ENCODE data around the gene PRND.
"Not testable (repeated sequence)": the region's sequence is repeated elsewhere in the genome, so short reads cannot be mapped to it uniquely, and the experiment has no call there.

PRND gene

DNA sequence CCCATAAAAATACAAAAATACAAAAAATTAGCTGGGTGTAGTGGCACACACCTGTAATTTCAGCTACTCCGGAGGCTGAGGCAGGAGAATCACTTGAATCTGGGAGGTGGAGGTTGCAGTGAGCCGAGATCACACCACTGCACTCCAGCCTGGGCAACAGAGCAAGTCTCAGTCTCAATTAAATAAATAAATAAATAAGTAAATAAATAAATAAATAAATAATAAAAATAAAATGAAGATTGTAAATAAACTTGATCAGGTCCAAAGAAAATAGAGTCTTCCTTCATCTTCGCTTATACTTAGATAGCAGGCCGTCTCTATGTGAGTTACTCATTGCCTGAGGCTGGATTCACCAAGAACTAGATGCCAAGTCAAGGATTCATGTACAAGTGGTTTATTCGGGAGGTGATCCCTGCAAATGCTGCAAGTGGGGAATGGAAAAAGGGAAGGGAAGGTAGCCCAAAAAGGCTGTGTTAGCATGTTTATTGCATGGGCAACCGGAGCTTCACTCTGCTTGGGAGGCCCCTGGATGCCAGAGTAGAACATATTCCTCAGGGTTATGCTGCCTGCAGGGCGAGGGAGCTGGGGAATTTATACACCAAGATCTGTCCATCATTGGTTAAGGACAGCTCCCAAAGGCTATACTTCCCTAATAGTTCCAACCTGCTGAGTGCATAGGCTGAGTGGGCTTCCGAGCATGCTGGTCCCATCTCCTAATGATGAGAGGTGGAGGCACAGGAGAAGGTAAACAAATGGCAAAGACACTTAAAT, 16.3 kb downstream of the PRND start:
- DNase-seq, result no peak

DNA sequence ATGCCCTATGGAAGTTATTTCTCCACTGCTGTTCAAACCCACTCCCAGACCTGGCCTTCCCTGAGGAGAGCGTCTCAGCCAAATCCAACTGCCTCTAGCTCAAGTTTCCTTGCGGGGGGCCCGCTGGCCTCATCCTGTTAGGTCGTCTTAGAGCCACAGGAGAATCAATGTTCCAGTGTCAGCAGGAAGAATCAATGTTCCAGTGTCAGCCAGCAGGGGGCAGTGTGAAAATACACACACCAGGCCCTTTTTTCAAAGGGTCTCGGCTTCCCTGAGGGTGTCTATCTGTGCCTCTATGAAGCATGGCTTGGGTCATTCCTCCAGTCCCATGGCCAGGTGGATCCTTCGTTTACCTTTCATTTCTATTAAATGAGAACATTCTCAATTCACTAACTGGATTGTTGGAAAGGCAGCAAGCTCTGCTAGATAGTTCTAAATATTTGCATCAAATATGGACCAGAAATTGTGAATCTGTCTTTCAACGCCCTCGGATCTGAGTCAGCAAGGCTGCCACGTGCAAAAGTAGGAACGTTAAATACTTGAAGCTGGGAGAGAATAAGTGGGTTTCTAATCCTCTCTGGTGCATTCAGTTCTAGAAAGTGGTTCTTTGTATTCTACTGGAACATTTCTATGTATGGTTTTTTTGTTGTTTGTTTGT, 19.2 kb downstream of the PRND start:
- peak in 4 of 14 donors; percentile 9 to 37 (median 18) for DNase-seq

DNA sequence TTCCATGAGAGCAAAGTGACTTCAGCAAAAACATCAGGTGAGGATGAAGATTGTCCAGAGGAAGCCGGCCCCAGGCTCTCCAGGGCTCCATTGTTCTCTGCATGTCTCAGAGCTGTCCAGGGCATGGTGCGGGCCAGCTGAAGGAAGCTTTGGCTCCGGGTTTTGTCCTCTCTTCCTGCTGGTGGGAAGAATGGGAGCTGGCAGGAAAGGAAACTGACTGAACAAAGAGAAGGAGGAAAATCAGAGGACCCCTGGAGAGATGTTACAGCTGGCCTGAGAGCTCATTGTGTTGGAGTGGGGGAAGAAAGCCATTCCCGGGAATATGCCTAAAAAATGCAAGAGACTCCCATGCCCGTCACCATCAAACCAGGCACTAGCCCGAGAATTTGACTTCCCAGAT, 27.1 kb downstream of the PRND start:
- no peak for DNase-seq

DNA sequence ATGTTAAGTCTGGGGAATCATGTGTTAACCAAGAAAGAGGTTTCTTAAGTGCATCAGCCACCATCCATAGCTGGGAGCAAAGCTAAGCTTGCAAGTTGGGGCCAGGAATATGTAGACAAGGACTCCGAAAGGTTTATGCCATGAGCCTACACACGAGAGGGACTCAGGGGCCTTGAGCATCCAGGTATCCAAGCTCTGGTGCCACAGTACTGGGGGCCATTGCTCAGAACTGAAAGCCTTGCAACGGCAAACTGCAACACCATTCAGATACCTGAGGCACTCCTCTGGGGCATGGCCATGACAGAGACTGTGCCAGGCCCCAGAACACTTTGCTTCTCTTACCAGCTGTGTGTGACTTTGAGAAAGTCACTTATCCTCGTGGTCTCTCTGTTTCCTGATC, 27.6 kb downstream of the PRND start:
- no peak for DNase-seq

DNA sequence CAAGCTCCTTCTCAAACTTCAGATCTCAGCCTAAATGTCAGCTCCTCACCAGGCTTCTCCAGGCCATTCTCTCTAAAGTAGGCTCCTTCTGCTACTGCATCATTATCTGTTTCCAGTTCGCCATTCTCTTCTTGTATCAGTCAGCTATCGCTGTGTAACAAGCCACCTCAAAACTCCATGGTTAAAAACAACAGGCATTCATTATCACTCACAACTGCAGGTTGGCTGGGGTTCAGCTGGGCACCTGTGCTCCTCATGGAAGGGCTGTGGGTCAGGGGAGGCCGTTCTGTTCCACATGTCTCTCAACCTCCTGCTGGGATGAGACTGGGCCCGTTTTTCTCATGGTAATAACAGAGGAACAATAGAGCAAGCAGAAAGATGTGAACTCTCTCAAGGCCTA, 28.7 kb downstream of the PRND start:
- DNase-seq, result no peak

DNA sequence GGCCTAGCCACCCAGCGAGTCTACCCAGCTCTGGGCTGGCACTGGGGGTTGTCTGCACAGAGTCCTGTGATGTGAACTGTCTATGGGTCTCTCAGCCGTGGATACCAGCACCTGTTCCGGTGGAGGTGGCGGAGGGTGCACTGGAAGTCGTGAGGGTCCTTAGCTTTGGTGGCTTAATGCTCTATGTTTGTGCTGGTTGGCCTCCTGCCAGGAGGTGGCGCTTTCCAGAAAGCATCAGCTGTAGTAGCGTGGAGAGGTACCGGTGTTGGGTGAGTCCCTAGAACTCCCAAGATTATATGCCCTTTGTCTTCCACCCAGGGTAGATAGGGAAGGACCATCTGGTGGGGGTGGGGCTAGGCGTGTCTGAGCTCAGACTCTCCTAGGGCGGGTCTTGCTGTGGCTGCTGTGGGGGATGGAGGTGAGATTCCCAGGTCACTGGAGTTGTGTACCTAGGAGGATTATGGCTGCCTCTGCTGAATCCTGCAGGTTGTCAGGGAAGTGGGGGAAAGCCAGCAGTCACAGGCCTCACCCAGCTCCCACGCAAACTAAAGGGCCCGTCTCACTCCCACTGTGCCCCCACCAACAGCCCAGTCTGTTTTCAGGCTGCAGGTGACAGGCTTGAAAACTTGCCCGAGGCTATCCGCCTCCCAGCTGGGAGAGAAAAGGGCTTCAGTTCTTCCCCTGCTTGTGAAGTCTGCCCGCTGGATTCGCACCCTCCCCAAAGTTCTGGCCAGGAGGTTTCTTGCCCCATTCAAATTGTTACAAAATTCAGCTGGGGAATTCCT, 37.6 kb downstream of the PRND start:
- not testable (repeated sequence) for DNase-seq

DNA sequence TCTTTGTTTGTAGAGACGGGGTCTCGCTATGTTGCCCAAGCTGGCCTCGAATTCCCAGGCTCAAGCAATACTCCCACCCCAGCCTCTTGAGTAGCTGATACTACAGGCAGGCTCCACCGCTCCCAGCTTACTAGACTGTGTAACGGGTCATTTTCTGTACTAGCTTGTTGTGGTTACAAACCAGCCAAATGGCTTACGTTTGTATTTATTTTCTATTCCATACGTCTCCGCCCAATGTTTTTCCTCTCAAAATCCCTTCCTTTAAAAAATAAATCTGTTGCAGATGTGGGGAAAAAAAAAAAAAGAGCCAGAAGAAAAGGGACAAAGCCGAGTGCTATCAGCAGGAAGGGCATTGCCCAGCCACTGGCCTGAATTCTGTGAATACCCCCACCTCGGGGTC, 41.6 kb downstream of the PRND start:
- no peak for DNase-seq

DNA sequence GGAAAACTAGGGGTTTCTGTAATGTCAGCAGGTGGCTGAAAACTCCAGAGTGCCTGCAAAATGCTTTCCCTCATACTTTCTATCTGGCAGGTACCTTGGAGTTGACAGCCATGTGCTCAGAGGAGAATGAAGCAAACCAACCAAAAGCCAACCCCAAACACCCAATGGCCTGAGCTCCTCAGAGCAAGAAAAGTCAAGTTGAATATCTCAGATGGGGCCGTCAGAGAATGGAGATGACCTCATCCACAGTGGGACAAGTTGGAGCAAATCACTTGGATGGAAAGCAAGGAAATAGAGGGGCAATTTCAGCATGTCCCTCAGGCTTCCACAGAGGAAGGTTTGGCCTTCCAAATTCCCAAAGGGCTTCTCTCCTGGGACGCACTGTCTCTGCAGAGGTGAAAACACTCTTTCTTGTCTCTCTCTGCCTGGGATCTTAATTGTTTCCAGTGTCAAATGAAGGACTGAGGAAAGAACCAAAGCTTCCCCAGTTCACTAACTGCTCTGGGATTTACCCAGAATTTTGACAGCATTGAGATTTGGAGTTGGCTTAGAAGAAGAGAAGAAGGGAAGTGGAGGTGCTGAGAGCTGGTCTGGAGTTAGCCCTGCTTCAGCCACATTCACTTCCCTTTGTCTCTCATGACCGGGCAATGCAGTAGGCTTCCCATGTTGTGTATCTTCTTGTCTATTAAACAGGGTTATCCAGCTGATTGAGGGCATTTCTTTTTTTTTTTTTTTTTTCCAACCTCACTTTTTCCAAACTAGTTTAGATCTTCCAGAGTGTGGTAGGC, 42.2 kb downstream of the PRND start:
- DNase-seq, result no peak

DNA sequence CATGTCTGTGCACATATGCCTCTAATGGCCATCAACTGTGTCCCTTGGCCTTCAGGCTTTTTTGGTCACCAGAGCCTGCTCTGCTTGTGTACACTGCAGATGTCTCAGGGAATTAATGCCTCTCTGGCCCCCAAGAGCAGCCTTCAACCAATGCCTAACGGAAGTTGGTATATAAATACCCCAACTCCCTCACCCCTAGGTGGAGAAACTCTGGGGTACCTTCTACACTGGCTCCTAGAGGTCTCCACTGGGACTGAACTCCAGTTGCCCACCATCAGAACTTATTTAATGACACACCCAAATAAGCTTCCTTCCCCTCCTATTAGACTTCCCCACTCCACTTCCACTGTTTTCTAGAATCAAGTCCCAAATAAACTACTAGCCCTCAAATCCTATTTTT, 43.1 kb downstream of the PRND start:
- no peak for DNase-seq

DNA sequence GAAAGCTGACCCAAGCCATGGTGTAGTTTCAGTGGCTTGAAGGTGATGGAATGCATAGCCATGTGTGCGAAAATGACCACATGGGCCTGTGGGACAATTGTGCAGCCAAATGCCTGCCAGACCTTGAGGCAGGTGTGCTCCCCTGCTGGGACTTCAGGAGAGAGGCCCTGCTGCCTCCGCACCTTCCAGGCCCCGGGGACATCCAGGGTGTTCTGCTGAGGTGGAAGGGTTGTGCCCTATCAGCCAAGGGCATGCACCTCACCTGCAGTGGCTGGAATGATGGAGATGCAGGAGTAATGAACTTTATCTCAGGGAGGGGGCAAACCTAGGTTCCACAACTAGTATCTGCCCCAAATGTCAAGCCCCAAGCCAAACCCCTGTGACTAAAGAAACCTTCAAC, 44.0 kb downstream of the PRND start:
- DNase-seq, result no peak

DNA sequence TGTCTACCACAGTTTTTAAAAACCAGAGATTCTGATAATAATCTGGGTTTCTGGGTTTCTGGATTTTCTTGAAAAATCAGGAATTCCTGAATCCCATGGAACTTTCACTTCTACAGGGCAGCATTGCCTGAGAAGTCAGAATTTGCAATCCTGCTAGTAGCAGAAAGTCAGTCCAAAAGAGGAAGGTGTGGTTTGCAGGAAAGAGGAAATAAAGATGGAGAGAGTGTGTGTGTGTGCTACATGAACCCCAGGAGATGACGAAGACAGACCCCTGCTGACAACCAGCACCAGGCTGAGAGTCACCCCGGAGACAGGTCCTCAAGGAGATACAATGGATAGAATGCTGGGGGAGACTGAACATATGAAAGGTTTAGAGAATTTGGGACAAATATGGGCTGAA, 44.9 kb downstream of the PRND start:
- peak in 3 of 14 donors; percentile 13 to 49 (median 31) for DNase-seq

DNA sequence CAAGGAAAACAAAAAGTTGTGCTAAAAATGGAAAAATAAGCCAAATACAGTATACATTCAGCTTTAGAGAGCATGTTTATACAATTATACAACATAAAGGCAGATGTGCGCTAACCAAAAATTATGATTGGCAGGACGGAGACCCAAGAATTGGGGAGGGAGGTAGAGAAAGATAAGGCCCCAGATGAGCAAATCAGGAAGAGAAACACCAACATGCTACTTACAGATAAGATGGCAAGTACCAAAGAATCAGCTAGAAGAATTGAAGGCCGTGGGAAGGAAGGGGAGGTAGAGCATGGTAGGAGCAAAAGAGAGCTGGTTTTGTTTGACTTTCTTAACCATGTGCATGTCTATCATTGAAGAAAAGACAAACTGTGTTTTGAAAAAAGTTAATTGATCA, 45.4 kb downstream of the PRND start:
- no peak for DNase-seq

DNA sequence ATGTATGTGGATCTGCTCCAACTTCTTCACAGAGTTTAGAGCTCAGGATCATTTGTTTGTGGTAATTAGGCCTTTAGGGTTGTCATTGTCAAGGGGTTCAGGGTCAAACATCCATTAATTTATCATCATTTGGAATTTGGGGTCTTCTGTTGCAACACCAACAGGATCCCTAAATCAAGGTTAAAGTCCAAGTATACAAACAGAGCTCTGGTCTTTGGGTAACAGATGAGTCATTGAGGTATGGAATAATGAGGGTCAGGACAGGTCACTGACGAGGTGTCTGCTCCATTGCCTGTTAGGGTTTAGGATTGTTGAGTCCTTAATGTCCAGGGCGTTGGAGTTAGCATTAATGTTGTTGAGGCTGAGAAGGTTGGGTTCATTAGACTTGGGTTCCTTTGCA, 47.6 kb downstream of the PRND start:
- DNase-seq, result no peak

DNA sequence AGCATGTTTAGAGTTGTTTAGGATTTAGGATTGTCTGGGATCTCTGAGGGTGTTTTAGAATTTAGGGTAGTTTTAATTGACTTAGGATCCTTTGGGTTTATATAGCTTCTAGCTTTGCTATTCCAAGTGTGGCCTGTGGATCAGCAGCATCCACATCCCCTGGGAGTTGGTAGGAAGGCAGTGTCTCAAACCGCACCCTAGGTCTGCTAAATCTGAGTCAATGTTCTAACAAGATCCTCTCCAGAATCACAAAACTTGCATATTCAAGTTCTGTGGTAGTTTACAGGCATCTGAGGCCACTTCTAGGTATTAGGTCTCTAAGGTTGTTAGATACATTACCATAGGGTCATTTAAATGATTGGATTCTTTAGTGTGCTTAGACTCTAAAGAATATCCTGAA, 48.3 kb downstream of the PRND start:
- no peak for DNase-seq

DNA sequence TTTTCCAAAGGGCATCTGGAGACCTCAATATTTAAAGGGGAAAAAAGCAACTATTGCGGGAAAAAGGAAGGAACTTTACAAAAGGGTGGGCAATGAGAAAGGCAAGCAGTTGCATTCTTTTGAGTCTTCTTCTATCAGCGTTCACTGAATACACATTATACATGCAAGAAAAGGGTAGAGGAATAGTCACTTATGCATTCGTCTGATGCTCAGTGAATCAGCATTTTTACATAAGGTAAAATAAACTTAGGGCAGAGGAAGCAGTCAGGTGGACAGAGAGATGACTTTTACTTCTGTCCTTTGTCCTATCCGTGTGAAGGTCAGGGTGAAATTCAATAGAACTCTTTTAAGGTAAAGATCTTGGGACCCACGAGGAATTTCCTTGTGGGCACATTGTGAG, 49.3 kb downstream of the PRND start:
- no peak for DNase-seq

DNA sequence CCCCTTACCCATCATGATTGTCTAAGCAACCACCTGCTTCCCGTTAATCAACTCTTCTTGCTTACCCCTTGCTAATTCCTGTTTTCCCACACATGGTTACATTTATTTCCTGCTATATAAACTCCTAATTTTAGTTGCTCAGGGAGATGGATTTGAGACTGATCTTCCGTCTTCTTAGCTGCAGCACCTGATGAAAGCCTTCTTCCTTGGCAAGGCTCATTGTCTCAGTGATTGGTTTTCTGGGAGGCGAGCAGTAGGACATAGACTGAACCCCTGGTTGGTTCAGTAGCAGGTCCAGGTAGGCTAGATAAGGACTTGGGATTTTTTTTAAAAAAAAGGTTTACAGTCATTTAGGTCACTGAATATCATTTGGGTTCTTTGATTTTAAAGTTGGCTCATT, 50.4 kb downstream of the PRND start:
- no peak for DNase-seq

DNA sequence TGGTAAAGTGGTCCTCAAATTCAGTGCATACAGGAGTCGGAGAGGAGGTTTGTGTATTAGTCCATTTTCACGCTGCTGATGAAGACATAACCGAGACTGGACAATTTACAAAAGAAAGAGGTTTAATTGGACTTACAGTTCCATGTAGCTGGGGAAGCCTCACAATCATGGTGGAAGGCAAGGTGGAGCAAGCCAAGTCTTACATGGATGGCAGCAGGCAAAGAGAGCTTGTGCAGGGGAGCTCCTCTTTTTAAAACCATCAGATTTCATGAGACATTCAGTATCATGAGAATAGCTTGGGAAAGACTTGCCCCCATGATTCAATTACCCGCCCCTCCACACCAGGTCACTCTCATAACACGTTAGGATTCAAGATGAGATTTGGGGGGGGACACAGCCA, 51.3 kb downstream of the PRND start:
- not testable (repeated sequence) for DNase-seq

DNA sequence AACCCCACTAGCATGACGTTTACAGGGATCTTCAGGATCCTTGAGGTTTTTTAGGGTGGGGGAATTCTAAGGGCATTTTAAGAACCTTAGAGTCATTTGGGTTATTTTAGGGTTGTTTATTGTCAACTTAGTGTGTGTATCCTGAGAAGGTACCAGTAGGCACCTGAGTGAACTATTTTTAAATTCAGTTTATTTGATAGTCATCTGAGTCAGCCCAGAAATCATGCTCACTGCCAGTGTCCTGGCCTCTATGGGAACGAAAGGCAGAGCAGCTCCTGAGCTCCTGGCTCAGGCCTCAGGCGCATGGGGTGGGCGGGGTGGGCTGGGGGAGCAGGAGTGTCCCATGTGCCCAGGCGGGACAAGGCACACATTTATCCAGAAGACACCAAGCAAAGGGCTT, 52.0 kb downstream of the PRND start:
- no peak for DNase-seq

DNA sequence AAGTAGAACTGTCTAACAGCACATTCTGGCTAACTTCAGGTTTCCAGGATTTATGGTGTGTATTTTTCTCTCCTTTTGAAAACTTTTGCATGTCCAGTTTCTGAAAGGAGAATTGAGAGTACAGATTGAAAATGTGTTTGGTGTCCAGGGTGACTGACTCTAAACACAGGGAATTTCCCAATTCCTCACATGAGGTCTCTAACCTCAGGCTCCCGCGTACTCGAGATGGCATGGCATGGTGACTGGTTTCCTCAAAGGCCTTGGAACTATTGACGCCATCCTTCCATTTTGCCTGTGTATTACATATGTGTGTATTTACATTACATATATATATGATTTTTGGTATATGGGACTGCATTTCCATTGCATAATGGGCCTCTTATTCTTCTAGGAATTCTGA, 52.5 kb downstream of the PRND start:
- no peak for DNase-seq

DNA sequence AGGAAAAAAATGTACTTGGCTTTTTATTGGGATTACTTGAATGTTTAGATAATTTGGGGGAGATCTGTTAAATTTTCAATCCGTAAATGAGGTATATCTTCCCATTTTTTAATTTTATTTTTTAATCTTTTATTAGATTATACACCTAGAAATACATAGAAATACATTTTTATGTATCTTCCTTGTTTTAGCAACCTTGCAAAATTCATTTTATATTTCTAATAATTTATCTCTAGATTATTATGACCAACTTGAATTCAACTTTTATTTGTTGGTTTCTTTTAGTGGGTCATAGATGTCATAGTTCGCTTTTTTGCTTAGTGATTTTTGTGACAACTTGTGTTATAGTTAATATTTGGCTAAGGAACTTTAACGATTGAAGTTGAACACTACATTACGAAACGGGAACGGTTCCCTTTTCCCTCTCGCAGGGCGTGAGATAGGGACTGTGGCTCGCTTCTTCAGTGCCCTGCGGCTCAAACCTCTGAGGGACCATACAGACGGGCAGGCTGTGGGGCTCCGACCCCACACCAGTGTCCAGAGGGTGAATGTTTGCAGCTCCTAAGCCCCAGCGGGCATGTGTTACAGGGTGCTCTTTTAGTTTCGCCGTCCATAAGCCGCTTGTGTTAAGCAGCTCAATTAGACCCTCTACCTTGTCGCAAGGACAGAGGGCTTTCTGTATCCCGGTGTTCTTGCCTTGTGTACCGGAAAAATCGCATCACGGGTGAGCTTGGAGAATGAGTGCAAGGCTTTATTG, 53.8 kb downstream of the PRND start:
- DNase-seq, result no peak

DNA sequence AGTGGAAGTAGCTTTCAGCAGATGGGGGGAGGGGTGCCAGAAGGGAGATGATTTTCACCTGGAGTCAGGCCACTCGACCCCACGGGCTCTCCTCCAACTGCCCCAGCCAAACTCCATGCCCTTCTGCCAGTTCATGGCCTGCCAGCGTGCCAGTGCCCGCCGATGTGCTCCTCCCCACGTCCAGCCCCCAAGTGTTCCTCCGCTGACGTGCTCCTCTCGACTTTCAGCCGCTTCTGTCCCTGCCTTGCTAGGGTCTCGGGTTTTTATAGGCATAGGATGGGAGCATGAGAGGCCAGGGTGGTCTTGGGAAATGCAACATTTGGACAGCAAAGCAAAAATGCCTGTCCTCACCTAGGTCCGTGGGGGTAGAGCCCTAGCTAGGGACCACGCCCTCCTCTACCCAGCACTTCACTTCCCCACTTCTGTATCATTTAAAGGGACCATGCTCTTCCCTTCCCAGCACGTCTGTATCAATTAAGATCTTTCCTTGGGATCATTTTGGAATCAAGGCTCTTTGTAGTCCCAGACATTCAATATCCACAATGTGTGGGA, 54.4 kb downstream of the PRND start:
- no peak for DNase-seq
